Limb (tissue), 2 donors: Measurements from ENCODE around the gene MSH5.

Experiments used
- DNase-seq, 2 donors: peaks; one replicate each; pipeline ENCODE4 v3.0.0-alpha.2; 2016; ENCODE audit errors: extremely low spot score in 2 of 2

The MSH5 gene

DNA sequence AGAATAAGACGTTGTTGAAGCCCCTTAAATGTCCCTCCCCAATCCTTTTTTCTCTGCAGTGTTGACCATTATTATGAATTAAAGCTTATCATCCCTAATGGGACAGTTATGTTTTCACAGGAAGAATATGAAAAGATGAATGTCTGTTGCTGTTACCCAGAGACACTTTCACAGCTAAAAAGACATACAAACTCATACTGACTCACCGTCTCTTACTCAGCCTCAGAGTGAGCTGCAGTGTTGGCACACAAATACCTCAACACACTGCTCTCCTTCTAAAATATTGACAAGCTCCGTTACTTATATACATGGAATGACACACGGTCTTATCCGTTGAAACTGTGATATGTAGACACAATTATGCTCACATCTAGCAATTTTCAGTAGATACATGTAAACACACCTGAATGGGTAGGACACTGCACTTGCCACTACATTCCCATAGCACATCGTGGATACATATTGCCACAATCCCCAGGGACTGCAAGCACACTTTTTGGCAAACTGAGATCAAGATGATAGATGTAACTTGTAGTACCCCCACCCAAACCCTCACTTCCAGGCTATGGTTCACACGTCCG is 13.0 kb downstream of the MSH5 start:
- no peak for DNase-seq

DNA sequence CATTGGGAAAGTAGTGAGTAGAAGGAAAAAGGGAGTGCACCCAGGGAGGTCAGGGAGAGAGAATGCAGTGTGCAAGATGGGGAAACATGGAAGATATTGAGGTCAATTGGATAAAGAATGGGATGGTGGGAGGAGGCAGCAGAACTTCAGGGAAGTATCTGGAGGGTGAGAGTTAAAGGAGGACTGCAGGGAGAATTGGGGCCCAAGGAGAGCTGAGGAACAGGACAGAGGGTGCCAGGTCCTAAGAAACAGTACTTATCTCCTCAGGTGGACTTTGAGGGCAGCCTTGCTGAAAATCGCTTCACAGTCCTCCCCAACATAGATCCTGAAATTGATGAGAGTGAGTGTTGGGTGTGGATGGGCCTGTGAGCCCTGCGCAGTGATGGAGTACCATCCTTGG is 18.5 kb downstream of the MSH5 start:
- no peak for DNase-seq

DNA sequence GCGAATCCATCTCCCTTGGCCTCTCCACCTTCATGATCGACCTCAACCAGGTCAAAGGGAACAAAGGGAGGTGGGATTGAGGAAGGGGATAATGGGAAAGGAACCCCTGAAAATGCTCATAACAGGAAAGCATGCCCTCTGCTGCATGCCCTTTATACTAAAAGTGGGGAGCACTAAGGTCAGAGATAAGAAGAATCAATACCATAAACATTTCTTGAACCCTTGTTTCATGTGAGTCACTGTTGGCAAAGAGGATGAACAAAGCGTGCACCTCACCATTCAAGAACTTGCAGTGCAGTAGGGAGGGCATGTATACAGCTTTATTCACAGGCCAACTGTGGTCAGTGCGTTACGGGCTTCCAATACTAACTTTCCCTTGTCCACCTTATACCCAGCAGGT is 21.0 kb downstream of the MSH5 start:
- DNase-seq: no peak

DNA sequence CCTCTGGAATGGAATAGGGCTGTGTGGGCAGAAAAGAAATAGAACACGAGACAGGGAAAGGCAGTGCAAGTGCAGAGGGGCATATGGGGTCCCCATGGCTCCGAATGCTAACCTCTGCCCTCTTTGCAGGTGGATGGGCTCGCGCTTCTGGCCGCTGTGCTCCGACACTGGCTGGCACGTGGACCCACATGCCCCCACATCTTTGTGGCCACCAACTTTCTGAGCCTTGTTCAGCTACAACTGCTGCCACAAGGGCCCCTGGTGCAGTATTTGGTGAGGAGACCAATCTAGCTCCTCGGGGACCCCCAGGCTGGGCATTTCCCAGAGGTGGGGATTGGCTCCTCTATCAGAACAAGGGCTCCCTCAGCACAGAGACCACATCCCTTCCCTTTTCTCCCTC is 21.5 kb downstream of the MSH5 start:
- DNase-seq: no peak

DNA sequence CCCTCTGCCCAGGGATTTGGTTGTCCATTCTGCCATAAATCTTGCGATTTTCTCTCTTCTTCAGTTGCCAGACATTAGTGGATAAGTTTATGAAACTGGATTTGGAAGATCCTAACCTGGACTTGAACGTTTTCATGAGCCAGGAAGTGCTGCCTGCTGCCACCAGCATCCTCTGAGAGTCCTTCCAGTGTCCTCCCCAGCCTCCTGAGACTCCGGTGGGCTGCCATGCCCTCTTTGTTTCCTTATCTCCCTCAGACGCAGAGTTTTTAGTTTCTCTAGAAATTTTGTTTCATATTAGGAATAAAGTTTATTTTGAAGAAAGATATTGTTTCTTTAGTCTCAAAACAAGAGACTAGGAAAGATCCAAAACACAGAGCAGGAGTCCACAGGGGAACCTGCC is 22.6 kb downstream of the MSH5 start, which contains the start of gene SAPCD1:
SAPCD1 (plus strand) TSS at position 301 of the 400 bp plus-strand sequence. CDS start 399 bp downstream, outside the sequence.
- no peak for DNase-seq

DNA sequence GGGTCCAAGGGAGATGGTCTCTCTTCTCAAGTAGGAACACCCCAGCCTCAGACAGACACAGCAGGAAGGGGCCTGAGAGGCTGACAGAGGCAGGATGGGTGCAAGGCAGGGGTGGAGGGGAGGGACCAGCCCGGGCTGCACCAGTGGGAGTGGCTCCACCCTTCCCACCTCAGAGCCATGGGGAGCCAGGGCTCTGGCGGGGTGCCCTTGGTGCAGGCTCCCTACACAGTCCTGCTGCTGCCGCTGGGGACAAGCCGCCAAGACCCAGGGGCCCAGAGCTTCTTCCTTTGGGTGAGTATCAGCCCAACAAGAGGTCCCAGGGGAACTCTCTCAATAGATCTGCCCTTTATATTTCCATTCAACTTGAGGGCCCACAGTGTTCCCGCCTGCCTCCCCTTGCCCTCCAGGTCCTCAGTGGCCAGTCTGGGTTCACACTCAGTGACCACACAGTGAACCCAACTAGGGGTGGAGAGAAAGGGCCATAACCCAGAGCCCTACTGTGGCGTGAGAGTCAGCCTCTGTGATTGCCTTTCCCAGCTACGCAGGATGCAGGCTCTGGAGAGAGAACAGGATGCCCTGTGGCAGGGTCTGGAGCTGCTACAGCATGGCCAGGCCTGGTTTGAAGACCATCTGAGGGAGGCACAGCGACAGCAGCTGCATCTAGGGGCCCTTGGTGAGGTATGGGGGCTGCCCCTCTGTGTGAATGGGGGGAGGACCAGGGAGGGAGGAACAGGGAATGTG is 23.2 kb downstream of the MSH5 start:
- no peak for DNase-seq

DNA sequence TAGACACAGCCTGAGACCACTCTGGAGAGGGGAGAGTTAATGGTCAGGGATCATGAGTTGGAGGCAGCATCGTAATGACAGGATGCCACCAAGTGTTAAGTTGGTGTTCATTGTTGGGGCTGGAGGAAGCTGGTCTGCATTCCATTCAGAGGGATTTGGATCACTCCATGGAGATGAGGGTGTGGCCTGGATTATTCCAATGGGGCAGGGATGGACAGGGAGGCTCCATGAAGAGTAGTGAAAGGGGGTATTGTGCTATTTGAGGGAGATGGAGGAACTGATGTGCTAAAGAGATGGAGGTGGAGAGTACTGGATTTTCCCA is 23.8 kb downstream of the MSH5 start:
- DNase-seq: peak in 1 of 2 donors; percentile 33

DNA sequence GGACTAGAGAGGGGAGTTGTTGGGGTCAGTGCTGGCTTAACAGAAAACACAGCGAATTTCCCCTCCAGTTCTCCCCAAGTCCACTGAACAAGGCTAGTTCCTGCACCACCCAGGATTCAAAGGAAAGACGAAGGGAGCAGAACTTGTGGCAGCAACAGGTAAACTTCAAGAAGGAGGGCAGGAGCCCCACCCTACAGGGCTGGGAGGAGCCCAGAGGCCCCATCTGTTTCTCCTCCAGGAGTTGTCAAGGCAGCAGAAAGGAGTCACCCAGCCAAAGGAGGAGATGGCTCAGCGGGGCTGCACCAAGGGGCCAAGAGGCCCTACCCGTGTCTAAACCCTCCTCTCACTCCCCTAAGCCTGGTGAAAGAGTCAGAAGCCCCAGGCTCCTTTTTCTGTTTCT is 24.4 kb downstream of the MSH5 start:
- DNase-seq: no peak

DNA sequence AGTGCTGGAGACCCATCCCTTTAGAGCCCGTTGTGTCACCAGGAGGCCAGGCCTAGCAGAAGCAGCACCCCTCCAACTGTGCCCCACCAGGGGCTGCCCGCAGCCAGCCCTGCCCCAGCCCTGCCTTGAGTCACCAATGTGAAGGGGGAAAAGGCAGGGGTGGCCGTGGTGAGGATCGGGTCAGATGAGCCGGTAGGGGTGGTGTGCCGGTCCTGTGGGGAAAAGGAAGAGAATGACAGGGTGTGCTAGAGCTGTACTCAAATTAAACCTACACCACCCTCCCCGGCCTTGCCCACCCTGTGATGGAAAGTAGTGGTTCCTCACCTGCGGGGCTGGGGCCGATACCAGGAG is 25.7 kb downstream of the MSH5 start:
- no peak for DNase-seq

DNA sequence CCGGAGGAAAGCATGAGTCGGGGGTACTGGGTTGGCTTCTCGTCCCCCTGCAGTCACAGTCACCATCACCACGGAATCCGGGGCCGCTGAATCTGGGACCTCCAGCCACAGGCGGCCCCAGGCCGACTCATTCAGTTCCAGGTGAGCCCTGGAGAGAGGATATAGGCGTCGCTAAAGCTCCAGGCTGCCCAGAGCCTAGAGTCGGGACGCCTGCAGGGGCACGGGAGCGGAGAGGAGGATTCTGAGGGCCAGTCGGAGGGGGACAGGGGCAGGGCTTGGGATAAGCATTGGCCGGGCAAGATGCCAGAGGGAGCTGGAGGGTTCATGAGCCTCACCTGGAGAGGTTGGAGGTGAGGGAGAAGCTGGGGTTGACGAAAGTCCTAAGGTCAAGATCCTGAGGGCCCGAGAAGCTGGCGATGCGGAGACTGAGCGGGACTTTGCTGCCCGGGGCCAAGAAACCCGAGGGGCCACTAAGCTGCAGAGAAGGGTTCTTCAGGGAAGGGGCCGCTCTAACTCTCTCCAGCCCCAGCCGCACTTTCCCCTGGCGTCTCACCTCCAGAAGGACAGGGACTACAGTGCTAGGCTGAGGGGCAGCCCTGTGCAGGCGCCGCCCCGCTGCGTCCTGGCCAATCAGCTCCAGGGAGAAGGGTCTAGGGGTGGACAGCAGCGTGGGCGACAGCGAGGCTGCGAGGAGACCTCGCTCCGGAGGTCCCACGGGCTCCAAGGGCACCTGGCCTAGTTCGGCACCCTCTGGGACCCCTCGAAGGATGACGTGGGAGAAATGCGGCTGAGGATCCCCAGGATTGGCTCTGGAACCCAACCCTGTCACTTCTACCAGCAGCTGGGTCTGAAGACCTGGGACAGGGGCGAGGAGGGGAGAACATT is 26.3 kb downstream of the MSH5 start:
- no peak for DNase-seq

DNA sequence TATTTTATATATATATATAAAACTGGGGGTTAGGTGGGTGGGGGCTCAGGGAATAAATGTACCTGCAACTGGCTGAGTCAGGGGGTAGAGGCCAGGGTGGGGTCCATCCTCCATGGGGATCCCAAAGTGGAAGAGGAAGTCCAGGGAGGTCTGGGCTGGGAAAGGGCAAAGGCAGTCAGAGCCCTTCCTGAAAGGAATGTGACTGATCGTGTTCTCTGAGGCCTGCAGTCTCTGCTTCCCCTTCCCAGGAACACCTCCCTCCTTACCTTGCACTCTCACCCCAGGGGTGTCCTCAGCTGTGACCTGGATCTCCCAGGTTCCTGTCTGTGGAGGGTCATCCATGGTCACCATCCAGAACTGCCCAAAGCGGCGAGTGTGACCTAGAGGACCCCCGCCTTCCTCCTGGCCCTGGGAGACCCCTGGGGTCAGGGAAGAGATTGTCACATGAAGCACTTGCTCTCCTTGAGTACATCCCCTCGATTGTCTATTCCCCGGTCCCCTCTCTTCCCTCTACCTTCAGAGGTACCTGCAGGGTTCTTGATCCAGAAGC is 27.4 kb downstream of the MSH5 start:
- no peak for DNase-seq

DNA sequence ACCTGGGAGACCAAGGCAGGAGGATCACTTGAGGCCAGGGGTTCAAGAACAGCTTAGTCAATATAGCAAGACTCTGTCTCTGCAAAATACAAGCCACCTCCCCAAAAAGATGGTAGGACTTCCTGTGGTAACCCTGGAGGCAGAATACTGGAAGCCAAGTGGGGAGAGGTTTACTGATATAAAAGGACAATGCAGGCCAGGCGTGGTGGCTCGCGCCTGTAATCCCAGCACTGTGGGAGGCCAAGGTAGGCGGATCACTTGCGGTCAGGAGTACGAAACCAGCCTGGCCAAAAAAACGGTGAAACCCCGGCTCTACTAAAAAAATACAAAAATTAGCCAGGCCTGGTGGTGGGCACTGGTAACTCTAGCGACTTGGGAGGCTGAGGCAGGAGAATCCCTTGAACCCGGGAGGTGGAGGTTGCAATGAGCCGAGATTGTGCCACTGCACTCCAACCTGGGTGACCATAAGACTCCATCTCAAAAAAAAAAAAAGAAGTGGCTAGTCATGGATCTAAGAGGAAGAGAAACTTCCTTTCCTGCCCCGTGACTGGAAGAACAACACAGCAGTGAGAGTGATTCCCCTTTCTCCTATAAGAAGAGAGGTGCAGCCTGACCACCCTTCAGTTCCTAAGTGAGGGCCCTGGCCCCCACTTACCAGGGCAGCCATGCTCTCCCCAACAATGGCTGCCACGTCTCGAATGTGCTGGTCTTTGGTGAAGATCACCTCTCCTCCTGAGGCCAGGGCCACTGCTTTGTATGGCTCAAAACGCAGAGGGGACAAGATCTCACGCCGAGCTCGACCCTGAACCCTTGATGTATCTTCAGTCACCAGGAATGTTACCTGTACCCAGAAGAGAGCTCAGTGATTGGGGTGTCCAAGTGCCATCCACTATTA is 28.8 kb downstream of the MSH5 start:
- no peak for DNase-seq

DNA sequence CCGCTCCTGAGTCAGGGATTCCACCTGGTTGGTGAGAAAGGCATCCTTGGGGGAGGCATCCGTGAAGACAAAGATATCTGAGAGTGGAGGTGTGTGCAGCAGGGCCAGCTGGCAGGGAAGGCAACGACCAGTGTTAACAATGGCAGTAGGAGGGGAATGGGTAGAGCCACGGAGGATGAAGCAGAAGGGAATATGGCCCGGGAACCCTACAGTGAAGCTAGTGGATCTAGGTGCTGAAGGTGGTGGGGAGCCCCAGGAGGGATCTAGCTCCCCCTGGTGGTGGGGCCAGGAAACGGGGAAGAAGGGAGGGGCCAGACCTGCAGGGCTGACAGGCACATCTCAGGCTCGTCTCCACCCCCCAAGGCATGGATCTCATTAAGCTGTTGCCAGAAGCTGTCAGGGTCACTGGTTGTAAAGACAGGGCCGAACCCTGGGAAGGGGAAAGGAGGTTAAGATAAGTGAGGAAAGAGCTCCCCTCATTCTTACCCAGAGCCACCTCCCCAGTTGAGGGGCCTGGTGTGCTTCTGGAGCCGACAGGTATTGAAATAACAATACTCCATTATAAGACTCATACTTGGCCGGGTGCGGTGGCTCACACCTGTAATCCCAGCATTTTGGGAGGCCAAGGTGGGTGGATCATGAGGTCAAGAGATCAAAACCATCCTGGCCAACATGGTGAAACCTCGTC is 30.0 kb downstream of the MSH5 start:
- DNase-seq: no peak

DNA sequence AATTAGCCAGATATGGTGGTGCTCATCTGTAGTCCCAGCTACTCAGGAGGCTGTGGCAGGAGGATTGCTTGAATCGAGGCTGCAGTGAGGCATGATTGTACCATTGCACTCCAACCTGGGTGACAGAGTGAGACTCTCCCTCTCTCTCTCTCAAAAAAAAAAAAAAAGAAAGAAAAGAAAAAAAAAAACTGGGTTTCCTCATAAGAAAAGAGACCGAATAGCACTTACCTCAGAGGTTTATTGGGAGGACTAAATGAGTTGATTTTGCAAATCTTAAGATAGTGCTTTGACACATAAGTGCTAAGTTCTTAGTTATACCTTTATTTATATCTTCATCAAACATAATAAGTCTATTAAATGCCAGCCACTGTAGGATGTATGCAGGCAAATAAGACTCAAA is 31.1 kb downstream of the MSH5 start:
- DNase-seq: no peak

DNA sequence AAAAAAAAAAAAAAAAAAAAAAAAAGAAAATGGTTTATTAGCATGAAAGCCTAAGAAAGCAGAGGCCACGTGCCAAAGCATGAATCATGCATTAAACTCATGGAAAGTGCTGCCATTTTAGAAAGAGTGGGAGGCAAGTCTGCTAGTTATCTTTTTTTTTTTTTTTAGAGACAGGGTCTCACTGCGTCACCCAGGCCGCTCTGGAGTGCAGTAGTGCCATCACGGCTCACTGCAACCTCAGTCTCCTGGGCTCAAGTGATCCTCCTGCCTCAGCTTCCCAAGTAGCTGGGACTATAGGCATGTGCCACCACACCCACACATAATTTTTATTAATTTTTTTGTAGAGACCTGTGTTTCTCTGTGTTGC is 32.2 kb downstream of the MSH5 start:
- DNase-seq: no peak

DNA sequence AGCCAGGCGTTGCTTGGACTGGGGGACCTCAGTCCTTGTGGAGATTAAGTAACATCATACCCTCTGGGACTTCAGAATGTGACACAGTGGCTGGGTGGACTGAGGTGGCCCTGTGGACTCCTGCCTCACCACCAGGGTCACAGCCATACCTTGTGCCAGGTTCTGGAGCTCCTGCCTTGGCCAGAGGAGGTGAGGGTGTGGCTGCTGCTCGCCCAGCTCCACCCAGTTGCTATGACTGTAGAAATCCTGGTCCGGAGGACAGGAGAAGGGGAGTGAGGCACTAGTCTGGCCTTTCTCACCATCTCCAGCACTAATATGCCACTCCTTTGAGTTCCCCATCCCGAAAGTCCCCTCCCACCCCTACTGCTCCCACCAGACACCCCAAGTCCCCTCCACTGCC is 35.4 kb downstream of the MSH5 start:
- DNase-seq: no peak

DNA sequence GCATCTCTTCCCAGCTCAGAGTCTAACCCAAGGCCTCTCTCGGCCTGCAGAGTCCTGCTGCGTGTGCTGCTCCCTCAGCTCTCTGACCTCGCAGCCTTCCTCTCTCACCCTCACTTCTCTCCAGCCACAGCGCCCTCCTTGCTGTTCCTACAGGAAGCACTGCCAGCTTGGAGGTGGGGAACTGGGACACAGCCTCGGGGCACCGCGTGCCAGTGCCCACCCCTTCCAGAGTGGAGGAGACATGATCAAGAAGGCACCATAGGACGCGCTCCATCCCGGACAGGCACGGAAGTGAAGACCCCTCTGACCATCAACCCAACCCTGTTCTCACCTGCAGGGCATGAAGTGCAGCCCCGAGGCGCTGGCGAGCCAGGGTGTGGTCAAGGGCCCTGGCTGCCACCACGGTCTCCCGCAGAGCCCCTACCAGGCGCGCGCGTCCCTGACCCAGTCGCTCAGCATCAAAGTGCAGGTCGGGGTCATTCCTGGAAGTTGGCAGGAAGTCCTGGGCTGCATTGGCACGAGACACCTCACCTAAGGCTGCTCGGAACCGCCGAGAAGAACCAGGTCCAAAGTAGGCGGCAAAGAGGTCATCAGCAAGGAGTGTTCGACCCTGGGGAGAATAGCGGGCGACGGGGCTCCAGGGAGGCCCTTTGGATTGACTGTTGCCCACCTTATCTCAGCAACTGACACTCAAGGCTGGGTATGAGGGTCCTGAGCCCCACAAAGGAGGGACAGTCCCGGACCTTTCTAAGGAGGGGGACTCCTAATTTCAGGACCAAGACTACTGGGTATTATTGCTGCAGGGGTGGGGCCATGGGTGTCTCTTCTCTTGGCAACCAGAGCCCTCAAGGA is 36.1 kb downstream of the MSH5 start:
- no peak for DNase-seq

DNA sequence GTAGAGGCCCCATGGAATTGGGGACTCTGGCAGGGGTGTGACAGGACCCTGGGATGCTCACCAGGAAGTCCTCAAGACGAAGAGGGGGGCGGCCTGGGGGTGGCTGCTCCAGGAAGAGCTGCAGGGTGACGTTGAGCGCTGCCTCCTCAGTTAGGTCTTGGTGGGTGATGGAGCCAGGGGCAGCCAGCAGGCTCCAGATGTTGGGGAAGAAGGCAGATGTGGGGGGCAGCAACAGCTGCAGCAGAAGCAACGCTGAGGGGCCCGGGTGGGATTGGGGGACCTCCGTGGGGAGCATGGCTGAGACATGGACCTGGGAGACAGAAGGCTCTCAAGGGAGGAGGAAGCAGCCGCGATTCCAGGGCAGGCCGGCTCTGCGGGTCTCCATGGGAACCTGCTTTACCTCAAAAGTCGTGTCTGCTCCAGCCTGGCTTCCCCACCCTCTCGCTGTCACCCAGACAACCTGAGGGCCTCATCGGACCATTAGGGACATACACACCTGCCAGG is 36.7 kb downstream of the MSH5 start:
- no peak for DNase-seq

DNA sequence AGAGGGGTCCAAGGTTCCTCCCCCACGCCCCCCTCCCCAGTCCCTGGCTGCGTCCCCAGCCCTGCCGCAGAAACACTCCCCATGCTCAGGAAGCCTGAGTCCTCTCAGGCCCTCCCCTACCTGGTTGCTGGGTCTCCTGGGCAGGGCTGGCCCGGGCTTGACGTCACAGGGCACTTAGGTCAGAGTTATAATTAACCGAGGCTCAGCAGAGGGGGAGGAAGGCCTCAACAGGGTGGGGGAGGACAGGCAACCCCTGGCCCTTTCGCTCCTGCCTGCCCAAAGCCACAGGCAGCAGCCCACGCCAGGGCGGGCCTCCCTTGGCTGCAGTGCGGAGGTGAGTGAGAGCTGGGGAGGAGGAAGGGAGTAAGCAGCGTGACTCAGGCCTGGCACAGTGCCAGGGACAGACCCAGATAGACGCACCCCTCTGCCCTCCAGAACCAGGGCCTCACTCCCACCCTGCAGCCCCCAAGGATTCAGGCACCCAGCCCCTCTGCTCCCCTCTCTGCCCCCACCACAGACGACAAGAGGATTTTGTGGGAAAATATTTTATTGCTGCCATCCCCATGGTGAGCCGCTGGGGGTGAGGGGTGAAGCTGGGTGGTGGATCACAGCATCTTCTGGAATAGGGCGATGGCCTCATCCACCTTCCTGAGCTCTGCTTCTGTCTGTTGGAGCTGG is 37.3 kb downstream of the MSH5 start, which contains the start of gene VWA7:
VWA7 (minus strand) TSS at position 340 of the 678 bp plus-strand sequence. CDS start 549 bp downstream, outside the sequence.
- DNase-seq: peak; percentile 7 to 56
